SK-N-MC (cell line): ENCODE measurements around the gene OPRD1.
"Not testable (repeated sequence)": the region's sequence is repeated elsewhere in the genome, so short reads cannot be mapped to it uniquely, and the experiment has no call there.

Experiments
- EZH2 ChIP-seq: fragments of 200-600 bp; sonication (generic); IDR thresholded peaks from one replicate; pipeline ENCODE4 v1.6.1; 2017; ENCODE audit warnings: antibody characterized with exemption
- FOXP2 ChIP-seq: optimal IDR thresholded peaks from 2 replicates; pipeline ENCODE3; 2011; ENCODE audit warnings: mild to moderate bottlenecking, moderate library complexity; ENCODE audit not compliant: insufficient read depth; ENCODE audit errors: extremely low read length, control extremely low read depth
- POLR2AphosphoS5 ChIP-seq: IDR thresholded peaks from 2 replicates; pipeline ENCODE4 v1.6.1; 2012; ENCODE audit warnings: mild to moderate bottlenecking, low read depth, low read length, borderline replicate concordance

GRCh38 chr1:28847207-28847606 lies 35.2 kb downstream of the OPRD1 start:
- not testable (repeated sequence) for TF ChIP-seq POLR2AphosphoS5, EZH2, FOXP2
